Measurements from ENCODE around the gene THRB.

DNA sequence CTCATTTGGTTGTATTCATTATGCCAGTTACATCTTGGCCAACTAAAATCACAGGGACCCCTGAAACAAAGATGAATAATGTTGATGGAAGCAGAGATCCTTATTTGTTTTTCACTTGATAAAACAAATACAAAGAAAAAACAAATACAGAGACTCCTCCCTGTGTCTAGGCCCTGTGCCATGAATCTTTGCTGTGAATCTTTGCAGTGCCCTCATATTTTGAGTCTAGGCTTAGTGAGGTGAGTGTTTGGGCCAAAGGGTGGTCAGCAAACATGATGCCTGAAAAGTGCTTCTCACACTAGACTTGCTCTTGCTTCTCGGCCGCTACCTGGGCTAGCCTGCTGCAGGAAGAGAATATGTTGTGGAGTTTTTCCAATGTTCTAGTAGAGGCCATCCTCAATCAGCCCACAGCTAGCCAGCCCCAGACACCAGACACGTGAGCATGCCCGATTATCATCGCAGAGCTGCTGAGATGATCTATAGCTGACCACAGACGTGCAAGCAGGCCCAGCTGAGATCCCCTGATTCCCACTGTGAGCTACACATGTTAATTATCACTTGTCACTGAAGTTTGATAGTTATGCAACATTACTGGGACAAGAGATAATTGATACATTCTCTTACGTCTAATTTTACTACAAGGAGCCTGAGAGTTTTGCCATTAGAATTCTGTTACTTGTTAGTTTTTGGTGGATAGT, 191.4 kb downstream of the THRB start:
- TF ChIP-seq, protein P1, sequence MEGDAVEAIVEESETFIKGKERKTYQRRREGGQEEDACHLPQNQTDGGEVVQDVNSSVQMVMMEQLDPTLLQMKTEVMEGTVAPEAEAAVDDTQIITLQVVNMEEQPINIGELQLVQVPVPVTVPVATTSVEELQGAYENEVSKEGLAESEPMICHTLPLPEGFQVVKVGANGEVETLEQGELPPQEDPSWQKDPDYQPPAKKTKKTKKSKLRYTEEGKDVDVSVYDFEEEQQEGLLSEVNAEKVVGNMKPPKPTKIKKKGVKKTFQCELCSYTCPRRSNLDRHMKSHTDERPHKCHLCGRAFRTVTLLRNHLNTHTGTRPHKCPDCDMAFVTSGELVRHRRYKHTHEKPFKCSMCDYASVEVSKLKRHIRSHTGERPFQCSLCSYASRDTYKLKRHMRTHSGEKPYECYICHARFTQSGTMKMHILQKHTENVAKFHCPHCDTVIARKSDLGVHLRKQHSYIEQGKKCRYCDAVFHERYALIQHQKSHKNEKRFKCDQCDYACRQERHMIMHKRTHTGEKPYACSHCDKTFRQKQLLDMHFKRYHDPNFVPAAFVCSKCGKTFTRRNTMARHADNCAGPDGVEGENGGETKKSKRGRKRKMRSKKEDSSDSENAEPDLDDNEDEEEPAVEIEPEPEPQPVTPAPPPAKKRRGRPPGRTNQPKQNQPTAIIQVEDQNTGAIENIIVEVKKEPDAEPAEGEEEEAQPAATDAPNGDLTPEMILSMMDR (IDR thresholded peaks at IDR 0.05), result no peak
- TF ChIP-seq POLR2A (IDR thresholded peaks at IDR 0.05), result no peak

All from vagina (tissue), 2 donors.